Peyer's patch (tissue), 4 donors: ENCODE results near the gene CAMK2B.

Experiments used
- POLR2A ChIP-seq, 2 donors: fragments of 450-650 bp; IDR thresholded peaks; one replicate each; pipeline ENCODE4 v1.5.1; 2017; ENCODE audit warnings: antibody characterized with exemption in 2 of 2, mild to moderate bottlenecking in 2 of 2, moderate library complexity in 2 of 2
- TF ChIP-seq, protein P1 (sequence below), 6 experiments: fragments of 450-650 bp in 4 of 6; fragments of 200-600 bp in 2 of 6; sonication (generic) in 1 of 6; IDR thresholded peaks; one replicate each; pipeline ENCODE4 v1.5.1; 2017 to 2019; ENCODE audit warnings: antibody characterized with exemption in 6 of 6, mild to moderate bottlenecking in 3 of 6, moderate library complexity in 1 of 6

DNA sequence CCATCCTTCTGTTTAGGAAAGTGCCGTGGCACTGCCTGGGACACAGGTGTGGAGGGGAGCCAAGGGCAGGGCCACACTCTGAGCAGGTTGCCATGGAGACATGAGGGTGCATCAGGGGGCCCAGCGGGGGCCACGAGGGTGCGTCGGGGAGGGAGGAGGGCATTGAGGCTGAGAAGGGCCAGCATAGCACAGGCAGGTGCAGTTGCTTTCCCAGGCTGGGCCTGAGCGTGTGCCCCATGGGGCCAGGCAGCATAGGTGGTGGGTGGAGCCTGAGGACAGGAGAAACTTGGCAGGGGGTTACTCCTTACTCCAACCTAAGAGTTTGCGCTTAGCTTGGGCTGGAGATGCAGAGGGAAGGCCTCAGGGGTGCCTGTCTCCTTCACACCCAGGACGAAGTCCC, 109.4 kb downstream of the CAMK2B start:
- TF ChIP-seq, protein P1, sequence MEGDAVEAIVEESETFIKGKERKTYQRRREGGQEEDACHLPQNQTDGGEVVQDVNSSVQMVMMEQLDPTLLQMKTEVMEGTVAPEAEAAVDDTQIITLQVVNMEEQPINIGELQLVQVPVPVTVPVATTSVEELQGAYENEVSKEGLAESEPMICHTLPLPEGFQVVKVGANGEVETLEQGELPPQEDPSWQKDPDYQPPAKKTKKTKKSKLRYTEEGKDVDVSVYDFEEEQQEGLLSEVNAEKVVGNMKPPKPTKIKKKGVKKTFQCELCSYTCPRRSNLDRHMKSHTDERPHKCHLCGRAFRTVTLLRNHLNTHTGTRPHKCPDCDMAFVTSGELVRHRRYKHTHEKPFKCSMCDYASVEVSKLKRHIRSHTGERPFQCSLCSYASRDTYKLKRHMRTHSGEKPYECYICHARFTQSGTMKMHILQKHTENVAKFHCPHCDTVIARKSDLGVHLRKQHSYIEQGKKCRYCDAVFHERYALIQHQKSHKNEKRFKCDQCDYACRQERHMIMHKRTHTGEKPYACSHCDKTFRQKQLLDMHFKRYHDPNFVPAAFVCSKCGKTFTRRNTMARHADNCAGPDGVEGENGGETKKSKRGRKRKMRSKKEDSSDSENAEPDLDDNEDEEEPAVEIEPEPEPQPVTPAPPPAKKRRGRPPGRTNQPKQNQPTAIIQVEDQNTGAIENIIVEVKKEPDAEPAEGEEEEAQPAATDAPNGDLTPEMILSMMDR (IDR thresholded peaks at IDR 0.05), result no peak
- TF ChIP-seq POLR2A (IDR thresholded peaks at IDR 0.05), result no peak
